K562 (cell line): ENCODE results near the gene SNAPC2. TPM values are rescaled to one million over a fixed set of nuclear protein-coding genes. Genes with fewer than 3 reads are reported as not detected.

Experiments
- BACH1 ChIP-seq: fragments of 200-800 bp; sonication (Bioruptor generic); IDR thresholded peaks from 2 replicates; pipeline ENCODE4 v1.6.1; 2016; ENCODE audit warnings: missing genetic modification characterization, missing compliant biosample characterization
- CC2D1A ChIP-seq: fragments of 450-650 bp; IDR thresholded peaks from 2 replicates; pipeline ENCODE4 v1.6.1; 2017; ENCODE audit warnings: mild to moderate bottlenecking
- E2F8 ChIP-seq: fragments of 450-650 bp; IDR thresholded peaks from 2 replicates; pipeline ENCODE4 v1.7.1; 2018; ENCODE audit warnings: mild to moderate bottlenecking, low read depth; ENCODE audit not compliant: partially characterized antibody
- FOXO4 ChIP-seq: fragments of 450-650 bp; formaldehyde crosslinking; IDR thresholded peaks from 2 replicates; pipeline ENCODE4 v1.4.0; 2020; ENCODE audit warnings: mild to moderate bottlenecking, moderate library complexity
- HNRNPH1 ChIP-seq: fragments of 200-400 bp; formaldehyde crosslinking; optimal IDR thresholded peaks from 2 replicates; pipeline ENCODE3; 2017; ENCODE audit warnings: low read depth, mild to moderate bottlenecking, low read length, moderate library complexity
- ID3 ChIP-seq, 2 experiments: fragments of 250-450 bp in 1 of 2; fragments of 450-650 bp in 1 of 2; sonication (Bioruptor Pico) in 1 of 2; IDR thresholded peaks; 2 replicates each; pipeline versions ENCODE4 v1.6.1 to v1.8.0; 2016 to 2021; ENCODE audit warnings: mild to moderate bottlenecking in 2 of 2, moderate library complexity in 2 of 2, missing compliant biosample characterization in 1 of 2, missing genetic modification characterization in 1 of 2
- TBL1XR1 ChIP-seq, 2 experiments: IDR thresholded peaks; 2 replicates each; pipeline ENCODE4 v1.6.1; 2012; ENCODE audit warnings: improper control_type of control experiment in 2 of 2, low read length in 2 of 2, mild to moderate bottlenecking in 1 of 2
- XRCC5 ChIP-seq: fragments of 200-400 bp; formaldehyde crosslinking; IDR thresholded peaks from 2 replicates; pipeline ENCODE4 v1.6.1; 2017; ENCODE audit warnings: low read depth, mild to moderate bottlenecking, low read length
- ZBTB9 ChIP-seq: fragments of 450-650 bp; formaldehyde crosslinking; IDR thresholded peaks from 2 replicates; pipeline ENCODE4 v1.4.0; 2020; ENCODE audit warnings: mild to moderate bottlenecking, moderate library complexity
- ZFP91 ChIP-seq: sonication (generic); formaldehyde crosslinking; IDR thresholded peaks from 2 replicates; pipeline ENCODE4 v1.8.0; 2022; ENCODE audit warnings: mild to moderate bottlenecking, missing genetic modification reagents
- ZNF121 ChIP-seq: sonication (generic); formaldehyde crosslinking; conservative IDR thresholded peaks from 2 replicates; pipeline ENCODE4 v1.8.0; 2022; ENCODE audit warnings: missing genetic modification reagents
- ZNF165 ChIP-seq: fragments of 250-450 bp; sonication (Bioruptor Pico); IDR thresholded peaks from 2 replicates; pipeline ENCODE4 v1.4.0; 2020; ENCODE audit warnings: borderline replicate concordance
- ZNF224 ChIP-seq: sonication (generic); formaldehyde crosslinking; IDR thresholded peaks from 2 replicates; pipeline ENCODE4 v1.8.0; 2022; ENCODE audit warnings: mild to moderate bottlenecking, missing genetic modification reagents
- ZNF253 ChIP-seq: fragments of 250-450 bp; sonication (Bioruptor Pico); conservative IDR thresholded peaks from 2 replicates; pipeline ENCODE4 v1.6.1; 2021; ENCODE audit warnings: mild to moderate bottlenecking
- ZNF280A ChIP-seq: fragments of 450-650 bp; IDR thresholded peaks from 2 replicates; pipeline ENCODE4 v1.6.1; 2018; ENCODE audit warnings: mild to moderate bottlenecking, low read depth; ENCODE audit not compliant: partially characterized antibody
- ZNF561 ChIP-seq: fragments of 450-650 bp; formaldehyde crosslinking; conservative IDR thresholded peaks from 2 replicates; pipeline ENCODE4 v1.4.0; 2020; ENCODE audit warnings: mild to moderate bottlenecking, moderate library complexity
- ZNF57 ChIP-seq: fragments of 450-650 bp; formaldehyde crosslinking; IDR thresholded peaks from 2 replicates; pipeline ENCODE4 v1.4.0; 2020; ENCODE audit warnings: mild to moderate bottlenecking, moderate library complexity
- polyA plus RNA-seq, 8 experiments: library from polyadenylated mRNA; depleted of rRNA in 4 of 8; stranded (reverse) in 5 of 8; unstranded in 3 of 8; fragments of >200 nt; fragmentation: Nextera tagmentation in 2 of 8; fragmentation: Illumina TruSeq in 1 of 8; extraction: Ambion mirVana in 2 of 8; extraction: Trizol in 1 of 8; gene quantifications; 2 replicates each; pipeline versions ENCODE4 v1.2.1 to v1.2.3, GENCODE V29; 2011 to 2014; ENCODE audit warnings: inconsistent platforms in 1 of 8, missing spikeins in 1 of 8
- total RNA-seq, 7 experiments: library from RNA; depleted of rRNA in 6 of 7; stranded (reverse); fragments of >200 nt in 6 of 7; fragmentation: Illumina TruSeq in 2 of 7; extraction: Trizol in 2 of 7; gene quantifications; 2 replicates each; pipeline versions ENCODE4 v1.2.1 to v1.2.3, GENCODE V29; 2011 to 2021; ENCODE audit warnings: low replicate concordance in 1 of 7

SNAPC2 gene
- total and polyA plus RNA-seq, 9 of the 15 experiments (the other 6 are each of a cell fraction or from before 2014, with no cell fraction given): 0.59 to 45.1 (median 15.3) TPM

GRCh38 chr19:7919610-7920518 is at the start of gene SNAPC2 (continued):
- TF ChIP-seq E2F8 (no peak), ZNF121 (CRISPR knock-in tag) (no peak), ZNF57 (no peak), TBL1XR1 (IDR thresholded peaks at IDR 0.05; ENCODE audit: low read length in 2 of 2) (no peak), ZBTB9 (CRISPR knock-in tag) (no peak; the same call in 1 of the 2 replicates), BACH1 (tag) (no peak), FOXO4 (no peak), ZNF224 (CRISPR knock-in tag) (no peak), ZNF280A (no peak), ZNF165 (CRISPR knock-in tag) (no peak), ZNF561 (CRISPR knock-in tag) (no peak), XRCC5 (no peak), HNRNPH1 (no peak), ZNF253 (CRISPR knock-in tag) (no peak), ZFP91 (CRISPR knock-in tag) (no peak), CC2D1A (no peak), ID3 (CRISPR knock-in tag; IDR thresholded peaks at IDR 0.05) (no peak), ID3 (tag; IDR thresholded peaks at IDR 0.05) (peak; percentile 79; the same call in 1 of the 2 replicates)
